ENCODE results near the gene MUC4. TPM values are rescaled to one million over a fixed set of nuclear protein-coding genes. Genes with fewer than 3 reads are reported as not detected.

Gene MUC4
- total and polyA plus RNA-seq, 2 of the 4 experiments (the other 2 are of a cell fraction) = not detected

- Histone ChIP-seq H2BK20ac (ENCODE audit: low read depth, low read length) (no peak overlapping the region), H4K5ac (ENCODE audit: low read depth, low read length) (no peak overlapping the region), H2AK9ac (replicated peaks; ENCODE audit: low read depth, low read length, poor library complexity) (no peak overlapping the region), H3K79me1 (ENCODE audit: low read depth in 1 of 2, low read length in 2 of 2) (no peaks in the 10 kb centered on the region), H3K36me3 (ENCODE audit: control insufficient read depth, insufficient read depth, low read length) (no peaks in the 10 kb centered on the region), H2AFZ (replicated peaks; ENCODE audit: low read length, poor library complexity) (no peak overlapping the region), H3K4me1 (ENCODE audit: control insufficient read depth, insufficient read depth, low read length) (no peaks in the 10 kb centered on the region), H3K9me1 (ENCODE audit: insufficient read depth, low read length) (no peaks in the 10 kb centered on the region), H3K18ac (ENCODE audit: low read depth, low read length) (no peak overlapping the region), H3K4me2 (ENCODE audit: low read depth, low read length) (no peak overlapping the region), H3K14ac (replicated peaks; ENCODE audit: low read depth, low read length) (no peak overlapping the region), H3K4me3 (ENCODE audit: insufficient read depth, low read depth, low read length) (no peak overlapping the region), H4K8ac (ENCODE audit: low read depth in 2 of 2, low read length in 2 of 2) (no peak overlapping the region), H3K4ac (ENCODE audit: low read depth, low read length) (no peak overlapping the region), H2BK15ac (ENCODE audit: low read depth, low read length) (no peak overlapping the region), H3K27me3 (ENCODE audit: control insufficient read depth, insufficient read depth, low read length) (peaks cover 37% of the 10 kb centered on the region), H3K56ac (ENCODE audit: extremely low read depth, insufficient read depth, low read length) (no peak overlapping the region), H4K20me1 (ENCODE audit: insufficient read depth, low read length) (no peaks in the 10 kb centered on the region), H2AK5ac (ENCODE audit: low read depth, low read length) (no peak overlapping the region), H2BK120ac (ENCODE audit: low read depth, low read length) (no peak overlapping the region), H4K91ac (ENCODE audit: insufficient read depth, low read depth, low read length) (no peak overlapping the region), H3K27ac (ENCODE audit: insufficient read depth, low read length) (no peak overlapping the region), H2BK5ac (ENCODE audit: low read depth, low read length, poor library complexity, severe bottlenecking) (no peak overlapping the region), H3K9ac (ENCODE audit: low read depth, low read length) (no peak overlapping the region), H3K9me3 (ENCODE audit: control insufficient read depth, insufficient read depth, low read length) (no peaks in the 10 kb centered on the region), H3K23ac (ENCODE audit: low read depth, low read length) (no peak overlapping the region)
- intact Hi-C loops (cut with micrococcal nuclease) = no loop called here
- POLR2A ChIA-PET (ENCODE audit: unreplicated experiment) = no interaction called here
- in situ Hi-C loops (cut with MboI; ENCODE audit: low sequenced_read_pairs) = no loop called here
- ATAC-seq (ENCODE audit: low read depth) (no peak), DNase-seq (peak; percentile 16)
- TF ChIP-seq POLR2A (IDR thresholded peaks at IDR 0.05; ENCODE audit: low read depth, low read length) (no peak), SMC3 (IDR thresholded peaks at IDR 0.05; ENCODE audit: low read depth, low read length) (no peak), FOS (IDR thresholded peaks at IDR 0.05; ENCODE audit: low read depth, low read length) (no peak), ELK1 (IDR thresholded peaks at IDR 0.05; ENCODE audit: borderline replicate concordance, low read depth, low read length) (no peak), CEBPB (IDR thresholded peaks at IDR 0.05; ENCODE audit: low read depth, low read length) (no peak), MAFK (IDR thresholded peaks at IDR 0.05; ENCODE audit: low read depth, low read length) (no peak), RAD21 (IDR thresholded peaks at IDR 0.05; ENCODE audit: low read length) (no peak), USF2 (IDR thresholded peaks at IDR 0.05; ENCODE audit: low read depth, low read length) (no peak)
- WGBS, 2 experiments (ENCODE audit: extremely low coverage in 2 of 2, insufficient read length in 1 of 2) = 88% methylated on average over 4 of the region's 18 CpGs; no CpG with 5 or more reads in 1 of the 2 experiments
- BruUV-seq (replicated peaks) = no TSS peak
- dilution Hi-C loops (cut with HindIII; ENCODE audit: low sequenced_read_pairs, unreplicated experiment) = no loop called here
- CTCF ChIA-PET = no interaction called here
Measured at GRCh38 chr3:195815169-195815771, 3.5 kb upstream of the MUC4 start.

Measured in IMR-90 (cell line).